GM12891 (cell line): ENCODE data around the gene P2RY8.
A peak's percentile ranks its signal among the peaks of the same experiment; 100 is the strongest.

ENCODE experiments used
- POLR2A ChIP-seq: IDR thresholded peaks from 2 replicates; pipeline ENCODE4 v1.6.1; 2011; ENCODE audit warnings: low read depth, low read length, control low read depth
- SPI1 ChIP-seq: IDR thresholded peaks from 2 replicates; pipeline ENCODE4 v1.6.1; 2011; ENCODE audit warnings: low read depth, low read length, control low read depth

DNA sequence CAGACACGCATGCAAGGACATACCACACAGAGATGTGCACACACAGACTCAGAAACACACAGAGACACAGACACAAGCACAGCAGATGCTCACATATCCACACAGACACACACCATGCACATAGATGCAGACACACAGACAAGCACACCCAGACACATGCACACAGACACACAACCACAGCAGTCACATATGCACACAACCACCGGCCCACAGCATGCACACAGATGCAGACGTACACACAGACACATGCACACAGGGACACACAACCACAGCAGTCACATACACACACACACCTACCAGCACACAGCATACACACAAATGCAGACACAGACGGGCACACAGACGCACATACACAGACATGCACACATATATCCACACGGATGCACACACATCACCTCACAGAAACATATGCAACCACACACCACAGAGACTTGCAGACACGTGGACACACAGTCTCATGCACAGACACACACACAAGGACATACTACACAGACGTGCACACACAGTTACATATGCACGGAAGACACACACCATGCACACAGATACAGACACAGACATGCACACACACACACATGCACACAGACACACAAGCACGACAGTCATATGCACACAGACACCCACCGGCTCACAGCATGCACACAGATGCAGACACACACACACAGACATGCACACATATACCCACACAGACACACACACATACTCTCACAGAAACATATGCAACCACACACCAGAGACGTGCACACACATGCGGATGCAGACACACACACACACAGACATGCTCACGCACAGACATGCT lies 119.8 kb downstream of the P2RY8 start:
- no peak for TF ChIP-seq SPI1
- peak; percentile 37 for TF ChIP-seq POLR2A
